EH (cell line): ENCODE results near the gene CPZ.
A peak's percentile ranks its signal among the peaks of the same experiment; 100 is the strongest.

Experiments used
- DNase-seq: peaks from one replicate; pipeline ENCODE4 v3.0.0-alpha.2; 2015; ENCODE audit warnings: low read depth

The CPZ gene

DNA sequence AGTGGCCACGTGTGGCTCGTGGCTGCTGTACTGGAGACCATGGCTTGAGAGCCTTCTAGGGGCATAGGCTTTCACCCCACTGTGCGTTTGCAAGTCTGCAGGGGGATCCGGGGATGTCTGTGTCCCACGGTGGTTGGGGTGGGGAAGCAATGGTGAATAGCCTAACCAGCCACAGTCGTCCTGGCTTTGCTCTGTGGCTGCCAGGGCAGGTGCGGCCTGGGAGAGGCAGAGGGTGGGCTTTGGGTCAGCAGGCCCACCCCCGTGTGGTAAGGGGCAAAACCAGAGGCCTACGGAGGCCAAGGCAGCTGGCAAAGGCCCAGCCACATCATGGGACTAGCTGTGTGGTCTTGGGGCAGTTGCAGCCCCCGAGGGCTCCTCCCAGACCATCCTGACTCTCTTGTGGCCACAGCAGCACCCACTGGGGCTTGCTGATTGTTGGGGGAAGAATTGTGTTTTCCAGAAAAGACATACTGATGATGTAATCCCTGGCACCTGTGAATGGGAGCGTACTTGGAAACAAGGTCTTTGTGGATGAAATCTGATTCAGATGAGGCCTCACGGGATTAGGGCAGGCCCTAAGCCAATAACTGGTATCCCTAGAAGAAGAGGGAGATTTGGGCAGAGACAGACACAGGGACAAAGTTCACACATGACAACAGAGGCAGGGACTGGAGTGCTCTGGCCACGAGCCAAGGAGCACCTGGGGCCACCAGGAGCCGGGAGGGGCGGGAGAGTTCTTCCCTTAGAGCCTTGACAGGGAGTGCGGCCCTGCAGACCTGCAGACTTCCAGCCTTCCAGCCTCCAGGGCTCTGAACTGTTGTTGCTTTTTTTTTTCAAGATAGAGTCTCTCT, 2.9 kb downstream of the CPZ start:
- no peak for DNase-seq

DNA sequence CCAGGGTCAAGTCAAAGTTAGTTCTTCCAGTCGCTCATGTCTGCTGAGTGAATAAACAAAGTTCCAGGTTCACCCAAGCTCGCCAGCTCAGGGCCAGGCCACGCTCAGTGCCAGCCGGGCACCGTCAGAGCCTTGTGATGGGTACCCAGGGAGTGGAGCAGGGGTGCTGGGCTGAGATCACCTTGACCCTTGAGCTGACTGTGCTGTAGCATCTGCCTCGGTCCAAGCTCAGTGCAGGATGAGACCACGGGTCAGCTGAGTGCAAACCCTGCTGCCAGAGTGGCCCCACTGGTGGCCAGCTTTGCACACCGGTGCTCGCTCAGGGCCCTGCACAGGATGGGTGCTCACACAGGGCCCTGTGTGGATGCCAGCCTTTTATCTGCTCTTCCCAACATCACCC, 4.3 kb downstream of the CPZ start:
- no peak for DNase-seq

DNA sequence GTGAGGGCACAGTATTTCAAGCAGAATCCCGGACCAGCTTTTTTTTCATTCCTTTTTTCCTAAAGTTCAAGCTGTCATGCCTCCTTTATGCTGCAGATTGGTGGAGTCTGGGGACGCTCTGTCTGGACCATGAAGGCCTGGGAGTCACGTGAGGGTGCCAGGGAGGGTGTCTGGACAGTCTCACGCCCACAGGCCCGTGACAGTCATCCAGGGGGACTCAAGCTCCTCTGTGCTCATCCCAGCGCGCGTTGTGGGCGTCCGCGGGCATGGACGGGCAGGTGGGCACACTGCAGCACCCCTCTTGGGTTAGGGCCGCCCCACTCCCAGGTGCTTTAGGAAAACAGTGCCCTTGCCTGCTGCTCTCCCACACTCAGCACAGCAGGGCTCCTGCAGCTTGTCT, 4.8 kb downstream of the CPZ start:
- DNase-seq = no peak

- DNase-seq = no peak
Observed at GRCh38 chr4:8597791-8598190, 5.2 kb downstream of the CPZ start.

DNA sequence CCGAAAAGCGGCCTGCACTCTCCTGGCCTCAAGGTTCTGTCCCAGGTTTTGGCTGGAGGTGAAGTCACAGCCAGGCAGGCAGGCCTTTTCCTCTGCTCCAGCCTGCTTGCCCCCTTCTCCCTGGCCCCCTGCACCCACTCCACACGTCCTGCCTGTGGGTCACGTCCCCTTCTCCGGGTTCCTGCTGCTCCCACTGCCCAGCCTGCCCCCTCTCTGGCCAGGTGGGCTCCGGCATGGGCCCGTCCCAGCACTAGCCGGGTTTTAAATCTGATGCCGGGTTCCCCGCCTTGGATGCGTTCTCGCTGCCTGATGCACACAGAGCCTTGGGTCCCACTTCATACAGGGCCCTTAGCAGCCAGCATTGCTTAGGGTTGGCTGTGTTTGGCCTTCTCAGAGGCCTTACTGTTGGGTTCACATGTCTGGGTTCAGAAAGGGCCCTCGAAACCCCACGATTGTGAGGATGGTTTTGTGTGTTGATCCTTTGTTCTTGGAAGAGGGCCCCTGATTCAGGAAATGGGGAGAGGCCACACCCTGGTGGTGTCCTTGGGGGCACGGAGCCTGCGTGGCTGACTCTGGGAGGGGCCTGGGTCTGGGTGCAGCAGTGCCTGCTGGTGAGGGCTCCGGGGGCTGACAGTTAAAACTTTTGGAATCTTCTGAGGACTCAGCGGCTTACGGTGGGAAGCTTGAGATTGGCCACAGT, 6.0 kb downstream of the CPZ start:
- DNase-seq = no peak

DNA sequence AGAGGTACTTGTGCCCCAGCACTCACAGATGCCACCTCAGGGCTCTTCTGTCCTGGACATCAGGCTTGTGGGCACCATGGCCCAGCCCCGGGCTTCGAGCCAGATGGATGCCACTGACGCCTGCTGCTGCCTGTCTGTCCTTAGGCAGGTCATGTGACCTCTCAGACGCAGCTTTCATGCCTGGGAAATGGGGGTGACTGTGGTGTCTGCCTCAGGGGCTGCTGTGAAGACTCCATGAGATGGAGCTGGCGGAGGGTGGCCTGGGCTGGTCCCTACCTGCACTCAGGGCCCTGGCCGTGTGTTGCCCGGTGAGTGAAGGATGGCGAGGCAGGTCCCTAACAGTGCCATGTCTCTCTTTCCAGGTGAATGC, 6.5 kb downstream of the CPZ start:
- DNase-seq = no peak

GRCh38 chr4:8599657-8600056, 7.1 kb downstream of the CPZ start:
- peak; percentile 96 for DNase-seq

DNA sequence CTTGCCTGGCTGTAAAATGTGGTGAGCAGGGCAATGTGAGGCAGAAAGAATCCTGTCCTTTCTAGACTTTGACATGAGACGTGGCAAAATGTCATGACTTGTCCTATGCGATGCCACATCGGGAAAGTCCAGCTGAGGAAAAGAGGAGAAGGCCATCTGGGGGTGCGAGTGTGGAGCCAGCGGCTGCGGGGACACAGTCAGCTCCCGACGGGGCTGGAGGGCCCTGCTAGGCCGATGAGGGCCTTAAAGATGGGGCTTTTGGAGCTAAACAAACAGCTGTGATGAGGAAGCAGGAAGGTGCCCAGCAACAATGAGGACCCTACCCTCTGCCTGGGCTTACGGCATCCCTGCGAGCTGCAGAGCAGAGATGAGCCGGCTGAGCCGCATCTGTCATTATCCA, 7.7 kb downstream of the CPZ start:
- no peak for DNase-seq

DNA sequence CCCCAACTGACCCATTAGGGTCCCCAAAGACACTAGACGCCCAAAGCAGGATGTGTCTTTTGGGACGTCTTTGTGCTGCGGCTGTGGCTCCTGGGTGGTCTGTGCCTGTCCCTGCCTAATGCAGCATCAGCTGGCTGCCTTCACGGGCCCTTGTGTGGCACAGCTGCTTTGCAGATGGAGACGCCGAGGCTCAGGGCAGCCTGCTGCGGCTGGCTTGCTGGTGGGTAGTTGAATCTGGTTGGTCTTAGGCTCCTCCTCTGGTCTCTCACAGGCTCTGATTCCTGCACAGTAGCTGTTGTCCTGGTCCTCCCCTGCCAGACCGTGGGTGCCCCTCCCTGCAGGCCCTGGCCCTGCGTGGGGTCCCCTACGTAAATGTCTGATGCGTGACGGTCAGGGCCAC, 8.1 kb downstream of the CPZ start:
- no peak for DNase-seq

DNA sequence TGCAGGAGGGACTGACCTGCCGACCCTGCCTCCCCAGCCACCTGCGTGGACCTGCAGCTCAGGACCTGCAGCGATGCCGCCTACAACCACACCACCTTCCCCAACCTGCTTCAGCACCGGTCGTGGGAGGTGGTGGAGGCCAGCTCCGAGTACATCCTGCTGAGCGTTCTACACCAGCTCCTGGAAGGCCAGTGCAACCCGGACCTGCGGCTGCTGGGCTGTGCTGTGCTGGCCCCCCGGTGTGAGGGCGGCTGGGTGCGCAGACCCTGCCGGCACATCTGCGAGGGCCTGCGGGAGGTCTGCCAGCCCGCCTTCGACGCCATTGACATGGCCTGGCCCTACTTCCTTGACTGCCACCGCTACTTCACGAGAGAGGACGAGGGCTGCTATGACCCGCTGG, 8.5 kb downstream of the CPZ start:
- no peak for DNase-seq

- DNase-seq = no peak
Observed at GRCh38 chr4:8601556-8601955, 9.0 kb downstream of the CPZ start.

GRCh38 chr4:8602686-8603430, 10.3 kb downstream of the CPZ start:
- no peak for DNase-seq

DNA sequence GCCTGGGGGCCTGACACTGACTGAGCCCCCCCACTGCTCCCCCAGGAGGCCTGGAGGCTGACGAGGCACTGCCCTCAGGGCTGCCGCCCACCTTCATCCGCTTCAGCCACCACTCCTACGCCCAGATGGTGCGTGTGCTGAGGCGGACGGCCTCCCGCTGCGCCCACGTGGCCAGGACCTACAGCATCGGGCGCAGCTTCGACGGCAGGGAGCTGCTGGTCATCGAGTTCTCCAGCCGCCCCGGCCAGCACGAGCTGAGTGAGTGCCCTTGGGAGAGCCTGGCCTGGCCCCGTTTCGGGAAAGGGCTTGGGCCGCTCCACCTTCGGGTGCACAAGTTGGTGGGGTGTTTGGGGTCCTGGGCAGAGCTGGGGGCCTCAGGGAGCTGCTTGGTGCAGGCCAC, 11.4 kb downstream of the CPZ start:
- no peak for DNase-seq

DNA sequence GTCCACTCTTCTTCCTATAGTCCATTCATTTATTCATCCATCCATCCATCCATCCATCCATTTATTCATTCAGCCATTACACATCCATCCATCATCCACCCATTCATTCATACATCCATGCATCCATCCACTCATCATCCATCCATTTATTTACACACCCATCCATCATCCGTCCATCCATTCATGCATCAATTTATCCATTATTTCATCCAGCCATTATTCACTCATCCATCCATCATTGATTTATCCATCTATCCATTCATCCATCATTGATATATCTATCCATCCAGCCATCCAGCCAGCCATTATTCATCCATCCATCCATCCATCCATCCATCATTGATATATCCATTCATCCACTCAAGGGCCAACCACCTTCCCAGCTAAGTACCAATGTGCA, 12.7 kb downstream of the CPZ start:
- no peak for DNase-seq

- DNase-seq = no peak
Observed at GRCh38 chr4:8606476-8606875, 13.9 kb downstream of the CPZ start.

DNA sequence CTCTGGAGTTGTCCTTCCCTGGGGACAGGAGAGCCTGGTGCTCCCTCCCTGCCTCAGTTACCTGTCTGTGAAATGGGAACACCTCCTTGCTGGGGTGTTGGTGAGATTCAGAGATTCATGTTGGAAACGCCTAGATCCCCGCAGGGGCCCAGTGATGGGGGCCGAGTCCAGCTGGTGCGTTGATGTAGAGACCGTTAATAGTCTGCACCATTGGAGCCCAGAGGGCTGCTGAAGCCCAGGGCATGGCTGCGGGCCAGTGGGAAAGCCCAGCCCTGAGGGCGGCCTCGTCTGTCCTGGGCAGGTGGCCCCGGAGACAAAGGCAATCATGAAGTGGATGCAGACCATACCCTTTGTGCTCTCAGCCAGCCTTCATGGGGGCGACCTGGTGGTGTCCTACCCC, 14.4 kb downstream of the CPZ start:
- no peak for DNase-seq

DNA sequence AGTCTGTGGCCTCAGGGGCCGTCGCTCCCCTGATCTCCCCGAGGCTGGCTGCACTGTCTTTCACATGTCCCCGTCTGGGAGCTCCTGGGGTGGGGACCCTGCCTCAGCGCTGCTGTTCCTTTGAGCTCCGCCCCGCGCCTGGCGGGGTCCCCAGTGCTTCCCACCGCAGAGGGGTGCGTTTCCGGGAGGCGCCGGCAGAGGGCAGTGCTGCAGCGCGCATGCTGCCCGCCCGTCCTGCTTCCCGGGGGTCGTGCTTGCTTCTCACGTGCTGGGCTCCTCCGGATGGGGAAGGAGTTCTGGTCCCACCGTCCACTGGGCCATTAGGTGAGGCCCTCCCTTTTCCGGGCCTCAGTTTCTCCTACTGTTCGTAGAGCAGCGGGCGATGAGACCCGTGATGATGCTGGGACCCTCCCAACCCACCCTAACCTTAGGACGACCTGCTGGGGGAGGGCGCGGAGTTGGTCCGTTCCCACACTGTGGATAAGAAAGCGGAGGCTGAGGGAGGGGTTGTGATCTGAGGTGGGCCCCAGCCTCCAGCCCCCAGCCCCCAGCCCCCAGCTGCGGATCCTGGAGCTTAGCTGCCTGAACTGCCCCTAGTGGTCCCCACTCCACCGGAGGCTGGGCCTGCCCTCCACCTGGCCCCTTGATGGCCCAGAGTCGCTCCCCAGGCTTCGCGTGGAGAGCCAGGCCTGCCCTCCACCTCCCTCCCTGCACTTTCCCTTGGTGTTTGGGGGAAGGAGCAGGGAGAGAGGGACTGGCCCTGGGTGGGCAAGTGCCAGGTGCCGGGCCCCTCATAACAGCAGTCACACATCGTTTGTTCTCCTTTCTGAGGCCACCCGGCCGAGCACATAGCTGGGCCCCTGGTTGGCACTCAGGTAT, 15.3 kb downstream of the CPZ start:
- DNase-seq = peak; percentile 21

DNA sequence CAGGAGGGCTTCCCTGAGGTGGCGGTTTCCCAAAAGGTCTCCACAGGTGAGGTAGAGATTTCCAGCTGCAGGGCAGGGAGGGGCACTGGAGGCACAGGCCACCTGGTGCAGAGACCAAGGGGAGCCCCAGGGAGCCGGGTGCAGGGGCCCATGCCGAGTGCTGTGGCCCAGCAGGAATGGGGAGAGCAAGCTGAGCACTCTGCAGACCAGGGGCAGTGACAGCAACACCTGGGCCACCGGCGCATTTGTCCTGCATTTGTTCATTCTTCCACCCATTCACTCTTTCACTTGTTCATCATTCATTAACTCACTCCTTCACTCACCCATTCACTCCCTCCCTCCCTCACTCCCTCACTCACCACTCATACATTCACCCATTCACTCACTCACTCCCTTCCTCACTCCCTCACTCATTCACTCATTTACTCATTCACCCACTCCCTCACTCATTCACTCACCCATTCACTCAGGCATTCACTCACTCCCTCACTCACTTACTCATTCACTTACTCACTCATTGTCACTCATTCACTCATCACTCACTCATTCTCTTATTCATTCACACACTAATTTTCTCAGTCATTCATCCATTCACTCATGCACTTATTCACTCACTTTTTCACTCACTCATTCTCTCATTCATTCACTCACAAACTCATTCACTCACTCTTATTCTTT, 16.3 kb downstream of the CPZ start:
- no peak for DNase-seq

DNA sequence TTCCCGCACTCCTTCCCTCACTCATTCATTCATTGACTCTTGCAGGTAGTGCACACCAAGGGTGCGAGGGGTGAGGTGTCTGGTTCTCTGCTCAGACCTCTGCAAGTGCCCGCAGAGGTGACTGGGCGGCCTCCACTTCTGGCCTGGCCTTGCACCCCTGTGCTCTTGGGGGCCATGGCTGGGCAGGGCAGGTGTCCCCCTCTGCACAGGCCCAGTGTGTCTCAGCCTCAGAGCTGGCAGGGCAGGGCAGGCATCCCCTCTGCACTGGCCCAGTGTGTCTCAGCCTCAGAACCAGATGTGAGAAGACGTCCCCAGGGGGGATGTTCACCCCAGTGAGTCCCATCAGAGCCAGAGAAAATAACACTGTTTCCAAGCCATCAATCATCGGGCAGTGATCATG, 16.8 kb downstream of the CPZ start:
- DNase-seq = no peak

DNA sequence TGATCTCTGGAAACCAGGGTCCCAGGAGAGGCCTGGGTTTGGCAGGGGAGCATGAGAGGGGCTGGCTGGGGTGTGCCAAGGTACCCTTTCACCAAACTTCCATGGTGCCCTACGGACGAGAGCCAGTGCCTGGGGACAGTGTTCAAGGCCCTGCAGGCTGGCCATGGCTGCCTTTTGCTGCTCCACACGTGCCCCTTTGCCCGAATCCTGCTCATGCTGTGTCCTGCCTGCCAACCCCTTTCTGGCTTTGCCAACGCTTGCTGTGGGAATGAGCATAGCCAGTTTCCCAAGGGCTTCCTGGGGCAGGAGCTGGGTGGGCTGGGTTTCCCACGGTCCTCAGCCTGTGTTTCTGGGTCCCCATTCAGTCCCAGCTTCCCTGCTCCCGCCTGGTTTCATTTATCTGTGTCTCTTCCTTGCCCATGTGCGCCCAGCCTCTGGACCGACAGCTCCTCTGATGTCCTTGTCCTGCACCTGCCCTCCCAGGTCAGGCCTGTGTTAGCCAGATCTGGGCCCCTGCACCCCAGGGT, 17.3 kb downstream of the CPZ start:
- no peak for DNase-seq
